Naive thymus-derived CD4-positive, alpha-beta T cell (primary cell): ENCODE results near the gene MAS1L. TPM values are rescaled to one million over a fixed set of nuclear protein-coding genes. Genes with fewer than 3 reads are reported as not detected.
A peak's percentile ranks its signal among the peaks of the same experiment; 100 is the strongest.

Experiments used
- ATAC-seq: fragments of 150-1000 bp; cut with Tn5 transposase; 2 replicates; pipeline ENCODE4 v1.10.0; 2021; ENCODE audit warnings: mild to moderate bottlenecking, moderate library complexity
- CTCF ChIA-PET: fragments of 350-600 bp; sonication (Branson Sonifier 250); formaldehyde crosslinking; loops from one replicate; lab custom pipeline; 2021; ENCODE audit warnings: antibody characterized with exemption; lab: Charles Lee
- POLR2A ChIA-PET: fragments of 350-600 bp; sonication (Branson Sonifier 250); formaldehyde crosslinking; loops from one replicate; lab custom pipeline; 2021; ENCODE audit warnings: antibody characterized with exemption, inconsistent platforms; lab: Charles Lee
- DNase-seq, 9 donors: peaks; one replicate each; pipeline versions ENCODE4 v3.0.0 to v3.0.0-alpha.2; 2020 to 2022; ENCODE audit warnings: mixed read lengths in 1 of 9
- H3K27ac ChIP-seq: one replicate; pipeline ENCODE4 v1.7.0; 2013; ENCODE audit warnings: mild to moderate bottlenecking, low read depth, low read length, moderate library complexity
- H3K27me3 ChIP-seq, 2 donors: one replicate each; pipeline ENCODE4 v1.7.0; 2013; ENCODE audit warnings: low read length in 2 of 2, mild to moderate bottlenecking in 2 of 2, moderate library complexity in 2 of 2; ENCODE audit not compliant: control insufficient read depth in 2 of 2, insufficient read depth in 2 of 2
- H3K36me3 ChIP-seq, 3 experiments: 1 replicate in 2 of 3; 2 replicates in 1 of 3; pipeline ENCODE4 v1.7.0; 2013; ENCODE audit warnings: low read length in 3 of 3, mild to moderate bottlenecking in 3 of 3, moderate library complexity in 1 of 3; ENCODE audit not compliant: insufficient read depth in 3 of 3, control insufficient read depth in 2 of 3
- H3K4me1 ChIP-seq, 2 donors: one replicate each; pipeline ENCODE4 v1.7.0; 2013; ENCODE audit warnings: low read length in 2 of 2, mild to moderate bottlenecking in 2 of 2, moderate library complexity in 1 of 2; ENCODE audit not compliant: control insufficient read depth in 2 of 2, insufficient read depth in 2 of 2
- H3K4me3 ChIP-seq: 2 replicates; pipeline ENCODE4 v1.7.0; 2013; ENCODE audit warnings: mild to moderate bottlenecking, low read length
- H3K9me3 ChIP-seq, 3 experiments: 1 replicate in 2 of 3; 2 replicates in 1 of 3; pipeline ENCODE4 v1.7.0; 2013; ENCODE audit warnings: low read length in 3 of 3; ENCODE audit not compliant: control insufficient read depth in 2 of 3
- H3K27ac Mint-ChIP-seq, 9 donors: one replicate each; pipeline ENCODE4 v1.8.0; 2020 to 2022; ENCODE audit warnings: mixed read lengths in 9 of 9, mild to moderate bottlenecking in 8 of 9, moderate library complexity in 5 of 9, inconsistent platforms in 2 of 9
- H3K27me3 Mint-ChIP-seq, 5 donors: one replicate each; pipeline ENCODE4 v1.8.0; 2021 to 2022; ENCODE audit warnings: mixed read lengths in 5 of 5, mild to moderate bottlenecking in 1 of 5
- H3K36me3 Mint-ChIP-seq, 5 donors: one replicate each; pipeline ENCODE4 v1.8.0; 2020 to 2022; ENCODE audit warnings: mixed read lengths in 5 of 5, mild to moderate bottlenecking in 3 of 5, inconsistent platforms in 1 of 5
- H3K4me1 Mint-ChIP-seq, 7 donors: one replicate each; pipeline ENCODE4 v1.8.0; 2020 to 2022; ENCODE audit warnings: mixed read lengths in 7 of 7, mild to moderate bottlenecking in 3 of 7, inconsistent platforms in 1 of 7
- H3K4me3 Mint-ChIP-seq, 10 donors: one replicate each; pipeline ENCODE4 v1.8.0; 2020 to 2022; ENCODE audit warnings: mild to moderate bottlenecking in 10 of 10, mixed read lengths in 10 of 10, moderate library complexity in 6 of 10, inconsistent platforms in 2 of 10
- H3K9me3 Mint-ChIP-seq, 11 donors: one replicate each; pipeline ENCODE4 v1.8.0; 2020 to 2022; ENCODE audit warnings: mixed read lengths in 11 of 11, mild to moderate bottlenecking in 4 of 11, inconsistent platforms in 1 of 11, moderate library complexity in 1 of 11
- intact Hi-C, 2 donors: fragments of 100-400 bp; cut with micrococcal nuclease; formaldehyde crosslinking; loops; one replicate each; pipeline ENCODE4 v1.15.1; 2023
- polyA plus RNA-seq, 2 donors: library from polyadenylated mRNA; unstranded; fragments of 300-500 nt; fragmentation: Illumina TruSeq; gene quantifications; one replicate each; pipeline ENCODE4 v1.2.3, GENCODE V29; 2021
- total RNA-seq, 6 experiments: library from RNA in 5 of 6; stranded (reverse) in 5 of 6; gene quantifications; 1 replicate in 5 of 6; 2 replicates in 1 of 6; pipeline ENCODE4 v1.2.3 and lab custom pipeline; 2021 to 2026

MAS1L gene
- total and polyA plus RNA-seq, 7 experiments from 2014 or later, result not detected

GRCh38 chr6:29516108-29516507, 28.4 kb upstream of the MAS1L start:
- ATAC-seq (peak; percentile 66), DNase-seq (no peak)
- CTCF ChIA-PET, result no interaction called here
- Histone ChIP-seq H3K4me3 (no peak overlapping the region), H3K36me3 (no peaks in the 10 kb centered on the region), H3K27me3 (no peaks in the 10 kb centered on the region), H3K27ac (no peak overlapping the region), H3K9me3 (no peaks in the 10 kb centered on the region), H3K4me1 (no peaks in the 10 kb centered on the region)
- Mint-ChIP-seq H3K36me3 (peaks cover 0 to 5% (median 0%) of the 10 kb centered on the region in 5 donors), H3K27me3 (peaks cover 0 to 20% (median 16%) of the 10 kb centered on the region in 5 donors), H3K9me3 (peaks cover 0 to 3% (median 0%) of the 10 kb centered on the region in 11 donors), H3K27ac (no peak overlapping the region), H3K4me3 (no peak overlapping the region), H3K4me1 (peaks cover 0 to 11% (median 5%) of the 10 kb centered on the region in 7 donors)
- intact Hi-C loops, result no loop called here
- POLR2A ChIA-PET, result no interaction called here

- Histone ChIP-seq H3K9me3 (no peaks in the 10 kb centered on the region), H3K4me1 (no peaks in the 10 kb centered on the region), H3K4me3 (no peak overlapping the region), H3K27ac (no peak overlapping the region), H3K36me3 (no peaks in the 10 kb centered on the region), H3K27me3 (no peaks in the 10 kb centered on the region)
- ATAC-seq, result no peak
- H3K36me3 Mint-ChIP-seq, result peaks cover 0 to 5% (median 0%) of the 10 kb centered on the region in 5 donors
- H3K27ac Mint-ChIP-seq, result no peak overlapping the region
- peaks cover 0 to 5% (median under 1%) of the 10 kb centered on the region in 7 donors for H3K4me1 Mint-ChIP-seq
- H3K4me3 Mint-ChIP-seq, result no peak overlapping the region
- intact Hi-C loops, result no loop called here
- ChIA-PET CTCF (no interaction called here), POLR2A (no interaction called here)
- no peak for DNase-seq
- H3K9me3 Mint-ChIP-seq, result peaks cover 0 to 3% (median 0%) of the 10 kb centered on the region in 11 donors
- peaks cover 0 to 24% (median 15%) of the 10 kb centered on the region in 5 donors for H3K27me3 Mint-ChIP-seq
Measured at GRCh38 chr6:29510746-29511300, 23.1 kb upstream of the MAS1L start.

GRCh38 chr6:29510202-29510601, 22.4 kb upstream of the MAS1L start:
- CTCF ChIA-PET, result no interaction called here
- Histone ChIP-seq H3K27ac (no peak overlapping the region), H3K36me3 (no peaks in the 10 kb centered on the region), H3K27me3 (no peaks in the 10 kb centered on the region), H3K4me1 (no peaks in the 10 kb centered on the region), H3K9me3 (no peaks in the 10 kb centered on the region), H3K4me3 (no peak overlapping the region)
- DNase-seq (no peak), ATAC-seq (no peak)
- H3K9me3 Mint-ChIP-seq, result peaks cover 0 to 3% (median 0%) of the 10 kb centered on the region in 11 donors
- intact Hi-C loops, result no loop called here
- H3K27ac Mint-ChIP-seq, result no peak overlapping the region
- POLR2A ChIA-PET, result no interaction called here
- peaks cover 0 to 5% (median 0%) of the 10 kb centered on the region in 5 donors for H3K36me3 Mint-ChIP-seq
- peaks cover 0 to 3% (median 0%) of the 10 kb centered on the region in 7 donors for H3K4me1 Mint-ChIP-seq
- no peak overlapping the region for H3K4me3 Mint-ChIP-seq
- H3K27me3 Mint-ChIP-seq, result peaks cover 0 to 24% (median 15%) of the 10 kb centered on the region in 5 donors

- peaks cover 0 to 1% (median 0%) of the 10 kb centered on the region in 5 donors for H3K36me3 Mint-ChIP-seq
- Histone ChIP-seq H3K27me3 (no peaks in the 10 kb centered on the region), H3K4me1 (no peaks in the 10 kb centered on the region), H3K27ac (no peak overlapping the region), H3K9me3 (no peaks in the 10 kb centered on the region), H3K36me3 (no peaks in the 10 kb centered on the region), H3K4me3 (no peak overlapping the region)
- ATAC-seq (no peak), DNase-seq (no peak)
- POLR2A ChIA-PET, result no interaction called here
- H3K9me3 Mint-ChIP-seq, result peaks cover 0 to 3% (median 0%) of the 10 kb centered on the region in 11 donors
- peaks cover 0 to 19% (median 12%) of the 10 kb centered on the region in 5 donors for H3K27me3 Mint-ChIP-seq
- CTCF ChIA-PET, result no interaction called here
- no peak overlapping the region for H3K27ac Mint-ChIP-seq
- H3K4me1 Mint-ChIP-seq, result no peaks in the 10 kb centered on the region
- no peak overlapping the region for H3K4me3 Mint-ChIP-seq
- intact Hi-C loops, result no loop called here
Measured at GRCh38 chr6:29509711-29510110, 22.0 kb upstream of the MAS1L start.

- peaks cover 0 to 3% (median 0%) of the 10 kb centered on the region in 11 donors for H3K9me3 Mint-ChIP-seq
- intact Hi-C loops, result no loop called here
- Histone ChIP-seq H3K9me3 (no peaks in the 10 kb centered on the region), H3K27ac (no peak overlapping the region), H3K4me1 (no peaks in the 10 kb centered on the region), H3K4me3 (no peak overlapping the region), H3K36me3 (no peaks in the 10 kb centered on the region), H3K27me3 (no peaks in the 10 kb centered on the region)
- no peaks in the 10 kb centered on the region for H3K4me1 Mint-ChIP-seq
- ATAC-seq (no peak), DNase-seq (no peak)
- no peaks in the 10 kb centered on the region for H3K36me3 Mint-ChIP-seq
- no peak overlapping the region for H3K27ac Mint-ChIP-seq
- CTCF ChIA-PET, result no interaction called here
- POLR2A ChIA-PET, result no interaction called here
- H3K27me3 Mint-ChIP-seq, result peaks cover 0 to 16% (median 9%) of the 10 kb centered on the region in 5 donors
- H3K4me3 Mint-ChIP-seq, result no peak overlapping the region
Measured at GRCh38 chr6:29509239-29509638, 21.5 kb upstream of the MAS1L start.

GRCh38 chr6:29507319-29507718, 19.6 kb upstream of the MAS1L start:
- Histone ChIP-seq H3K27me3 (no peaks in the 10 kb centered on the region), H3K36me3 (no peaks in the 10 kb centered on the region), H3K4me3 (no peak overlapping the region), H3K4me1 (no peaks in the 10 kb centered on the region), H3K27ac (no peak overlapping the region), H3K9me3 (no peaks in the 10 kb centered on the region)
- Mint-ChIP-seq H3K27me3 (peaks cover 5 to 26% (median 13%) of the 10 kb centered on the region in 5 donors), H3K9me3 (no peaks in the 10 kb centered on the region), H3K4me3 (no peak overlapping the region), H3K4me1 (no peaks in the 10 kb centered on the region), H3K36me3 (no peaks in the 10 kb centered on the region), H3K27ac (no peak overlapping the region)
- intact Hi-C loops, result no loop called here
- CTCF ChIA-PET, result no interaction called here
- DNase-seq (no peak), ATAC-seq (no peak)
- POLR2A ChIA-PET, result no interaction called here

- ChIA-PET CTCF (no interaction called here), POLR2A (no interaction called here)
- no peaks in the 10 kb centered on the region for H3K9me3 Mint-ChIP-seq
- no peak overlapping the region for H3K27ac Mint-ChIP-seq
- ATAC-seq, result no peak
- no peaks in the 10 kb centered on the region for H3K4me1 Mint-ChIP-seq
- Histone ChIP-seq H3K4me1 (no peaks in the 10 kb centered on the region), H3K27ac (no peak overlapping the region), H3K27me3 (no peaks in the 10 kb centered on the region), H3K36me3 (no peaks in the 10 kb centered on the region), H3K4me3 (no peak overlapping the region), H3K9me3 (no peaks in the 10 kb centered on the region)
- H3K4me3 Mint-ChIP-seq, result no peak overlapping the region
- H3K27me3 Mint-ChIP-seq, result peaks cover 5 to 32% (median 13%) of the 10 kb centered on the region in 5 donors
- no peaks in the 10 kb centered on the region for H3K36me3 Mint-ChIP-seq
- intact Hi-C loops, result no loop called here
- DNase-seq, result no peak
Measured at GRCh38 chr6:29506446-29507067, 18.8 kb upstream of the MAS1L start.
